K562 (cell line): ENCODE data around the gene CTRL. TPM values are rescaled to one million over a fixed set of nuclear protein-coding genes. Genes with fewer than 3 reads are reported as not detected.

Source experiments
- AFF1 ChIP-seq, 2 experiments: fragments of 450-650 bp; IDR thresholded peaks; 2 replicates each; pipeline ENCODE4 v1.6.1; 2018; ENCODE audit warnings: mild to moderate bottlenecking in 2 of 2, low read depth in 1 of 2; ENCODE audit not compliant: partially characterized antibody in 2 of 2
- DPF2 ChIP-seq: fragments of 450-650 bp; IDR thresholded peaks from 2 replicates; pipeline ENCODE4 v1.6.1; 2016
- ELF1 ChIP-seq: fragments of 200-800 bp; sonication (Bioruptor generic); IDR thresholded peaks from 2 replicates; pipeline ENCODE4 v1.6.1; 2016; ENCODE audit warnings: missing genetic modification characterization, missing compliant biosample characterization
- EZH2 ChIP-seq: IDR thresholded peaks from 2 replicates; pipeline ENCODE4 v1.6.1; 2012; ENCODE audit warnings: low read depth, mild to moderate bottlenecking, inconsistent platforms, low read length, borderline replicate concordance
- FOS ChIP-seq: IDR thresholded peaks from 3 replicates; pipeline ENCODE4 v1.6.1; 2011; ENCODE audit not compliant: insufficient read length; ENCODE audit errors: extremely low read depth
- HNRNPLL ChIP-seq: fragments of 200-400 bp; formaldehyde crosslinking; IDR thresholded peaks from 2 replicates; pipeline ENCODE4 v1.6.1; 2017; ENCODE audit warnings: low read length, low read depth, mild to moderate bottlenecking; ENCODE audit not compliant: poor library complexity, severe bottlenecking
- MBD1 ChIP-seq: fragments of 250-450 bp; sonication (Bioruptor Pico); IDR thresholded peaks from 2 replicates; pipeline ENCODE4 v1.8.0; 2022; ENCODE audit warnings: inconsistent platforms
- MEIS2 ChIP-seq: fragments of 450-650 bp; IDR thresholded peaks from 2 replicates; pipeline ENCODE4 v1.6.1; 2014; ENCODE audit warnings: mild to moderate bottlenecking; ENCODE audit not compliant: partially characterized antibody
- NCOA1 ChIP-seq: fragments of 450-650 bp; IDR thresholded peaks from 2 replicates; pipeline ENCODE4 v1.6.1; 2016; ENCODE audit warnings: low read depth
- PCBP2 ChIP-seq: fragments of 200-400 bp; formaldehyde crosslinking; IDR thresholded peaks from 2 replicates; pipeline ENCODE4 v1.6.1; 2018; ENCODE audit warnings: low read length, low read depth, mild to moderate bottlenecking, moderate library complexity; ENCODE audit not compliant: poor library complexity, severe bottlenecking
- PKNOX1 ChIP-seq: fragments of 450-650 bp; IDR thresholded peaks from 2 replicates; pipeline ENCODE4 v1.6.1; 2016
- POLR2AphosphoS2 ChIP-seq: IDR thresholded peaks from 2 replicates; pipeline ENCODE4 v1.6.1; 2012; ENCODE audit warnings: low read length, improper control_type of control experiment
- SAFB ChIP-seq: fragments of 200-400 bp; formaldehyde crosslinking; IDR thresholded peaks from 2 replicates; pipeline ENCODE4 v1.6.1; 2017; ENCODE audit warnings: low read depth, low read length, borderline replicate concordance
- TCFL5 ChIP-seq: fragments of 250-450 bp; sonication (Bioruptor Pico); conservative IDR thresholded peaks from 2 replicates; pipeline ENCODE4 v1.6.1; 2021; ENCODE audit warnings: mild to moderate bottlenecking, moderate library complexity, matching md5 sums
- YBX1 ChIP-seq: fragments of 450-650 bp; IDR thresholded peaks from 2 replicates; pipeline ENCODE4 v1.7.1; 2016; ENCODE audit warnings: mild to moderate bottlenecking
- YY1 ChIP-seq, 3 experiments: IDR thresholded peaks; 2 replicates each; pipeline ENCODE4 v1.6.1; 2011; ENCODE audit warnings: low read length in 2 of 3, mild to moderate bottlenecking in 2 of 3, moderate library complexity in 2 of 3, borderline replicate concordance in 1 of 3, control low read depth in 1 of 3, low read depth in 1 of 3; ENCODE audit not compliant: insufficient read depth in 3 of 3, insufficient replicate concordance in 2 of 3, control insufficient read depth in 1 of 3, insufficient read length in 1 of 3; ENCODE audit errors: extremely low read depth in 1 of 3
- ZFP36 ChIP-seq: fragments of 150-350 bp; IDR thresholded peaks from 2 replicates; pipeline ENCODE4 v1.6.1; 2018; ENCODE audit warnings: low read length, low read depth; ENCODE audit not compliant: partially characterized antibody
- ZNF224 ChIP-seq: sonication (generic); formaldehyde crosslinking; IDR thresholded peaks from 2 replicates; pipeline ENCODE4 v1.8.0; 2022; ENCODE audit warnings: mild to moderate bottlenecking, missing genetic modification reagents
- ZNF280B ChIP-seq: fragments of 250-450 bp; sonication (Bioruptor Pico); IDR thresholded peaks from 2 replicates; pipeline ENCODE4 v1.5.1; 2021; ENCODE audit warnings: mild to moderate bottlenecking
- polyA plus RNA-seq, 8 experiments: library from polyadenylated mRNA; depleted of rRNA in 4 of 8; stranded (reverse) in 5 of 8; unstranded in 3 of 8; fragments of >200 nt; fragmentation: Nextera tagmentation in 2 of 8; fragmentation: Illumina TruSeq in 1 of 8; extraction: Ambion mirVana in 2 of 8; extraction: Trizol in 1 of 8; gene quantifications; 2 replicates each; pipeline versions ENCODE4 v1.2.1 to v1.2.3, GENCODE V29; 2011 to 2014; ENCODE audit warnings: inconsistent platforms in 1 of 8, missing spikeins in 1 of 8
- total RNA-seq, 7 experiments: library from RNA; depleted of rRNA in 6 of 7; stranded (reverse); fragments of >200 nt in 6 of 7; fragmentation: Illumina TruSeq in 2 of 7; extraction: Trizol in 2 of 7; gene quantifications; 2 replicates each; pipeline versions ENCODE4 v1.2.1 to v1.2.3, GENCODE V29; 2011 to 2021; ENCODE audit warnings: low replicate concordance in 1 of 7

The CTRL gene
- total and polyA plus RNA-seq, 9 of the 15 experiments (the other 6 are each of a cell fraction or from before 2014, with no cell fraction given), result 1.4 to 5.6 (median 2.5) TPM

GRCh38 chr16:67917852-67918236, 13.8 kb downstream of the CTRL start (continued):
- TF ChIP-seq YY1 (IDR thresholded peaks at IDR 0.05; ENCODE audit: borderline replicate concordance in 1 of 3, control insufficient read depth in 1 of 3, extremely low read depth in 1 of 3, insufficient read depth in 3 of 3, insufficient read length in 1 of 3, insufficient replicate concordance in 2 of 3, low read depth in 1 of 3, low read length in 2 of 3), result no peak
- TF ChIP-seq SAFB, result no peak
- TF ChIP-seq ZNF280B, result no peak
- no peak for TF ChIP-seq MBD1 (CRISPR knock-in tag)
- peak; percentile 70 for TF ChIP-seq PKNOX1
- TF ChIP-seq FOS, result peak; percentile 55
- TF ChIP-seq MEIS2, result peak; percentile 73
- TF ChIP-seq TCFL5, result no peak
- TF ChIP-seq NCOA1, result no peak
- no peak for TF ChIP-seq ZFP36
- no peak for TF ChIP-seq YBX1
- no peak for TF ChIP-seq HNRNPLL
- no peak for TF ChIP-seq ELF1 (tag)
- no peak for TF ChIP-seq POLR2AphosphoS2
- no peak for TF ChIP-seq EZH2
- TF ChIP-seq DPF2, result peak; percentile 72
- TF ChIP-seq PCBP2, result no peak
- TF ChIP-seq AFF1 (IDR thresholded peaks at IDR 0.05; ENCODE audit: low read depth in 1 of 2, partially characterized antibody in 2 of 2), result no peak
- no peak for TF ChIP-seq ZNF224
